GM19035 (cell line): Measurements from ENCODE around the gene AFF2.
A peak's percentile ranks its signal among the peaks of the same experiment; 100 is the strongest.

Source experiments
- ATAC-seq: cut with Tn5 transposase; IDR thresholded peaks from one replicate; pipeline ENCODE4 v1.9.1; 2021; ENCODE audit not compliant: unreplicated experiment

AFF2 gene

DNA sequence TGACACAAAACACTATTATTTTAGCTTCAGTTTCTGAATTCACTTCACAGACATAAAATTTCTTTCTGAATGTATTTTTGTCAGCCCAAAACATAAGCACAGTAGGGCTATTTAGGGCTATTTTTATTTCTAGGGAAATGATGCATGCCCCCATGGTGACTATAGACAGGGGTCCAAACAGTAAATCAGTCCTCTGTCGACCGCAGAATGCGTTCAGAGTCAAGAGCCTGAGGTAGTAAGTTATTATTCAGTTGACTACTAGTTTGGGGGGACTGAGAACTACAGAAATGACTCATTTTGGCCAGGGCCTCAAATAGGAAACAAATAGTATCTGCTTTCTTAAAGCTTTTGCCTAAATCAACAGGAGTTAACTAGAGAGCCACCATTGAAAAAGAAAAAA, 414.4 kb downstream of the AFF2 start:
- ATAC-seq: peak; percentile 83

DNA sequence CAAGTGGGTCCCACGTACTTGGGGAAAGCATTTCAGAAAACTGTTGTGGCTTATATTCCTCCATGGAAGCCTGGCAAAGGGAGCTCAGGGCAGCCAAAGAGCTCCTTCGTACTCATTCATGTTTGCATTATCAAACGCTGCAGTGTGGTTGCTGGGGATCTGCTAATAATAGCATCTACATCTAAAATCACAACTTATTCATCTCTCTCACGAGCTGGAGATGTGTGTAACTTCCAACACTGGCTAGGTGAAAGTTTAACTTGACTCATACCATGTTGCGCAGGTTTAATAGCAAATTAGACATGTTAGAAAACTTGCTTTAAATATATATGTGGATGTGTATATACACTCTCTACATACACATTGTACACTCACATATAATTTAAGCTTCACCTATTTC, 415.1 kb downstream of the AFF2 start:
- ATAC-seq: peak; percentile 20

DNA sequence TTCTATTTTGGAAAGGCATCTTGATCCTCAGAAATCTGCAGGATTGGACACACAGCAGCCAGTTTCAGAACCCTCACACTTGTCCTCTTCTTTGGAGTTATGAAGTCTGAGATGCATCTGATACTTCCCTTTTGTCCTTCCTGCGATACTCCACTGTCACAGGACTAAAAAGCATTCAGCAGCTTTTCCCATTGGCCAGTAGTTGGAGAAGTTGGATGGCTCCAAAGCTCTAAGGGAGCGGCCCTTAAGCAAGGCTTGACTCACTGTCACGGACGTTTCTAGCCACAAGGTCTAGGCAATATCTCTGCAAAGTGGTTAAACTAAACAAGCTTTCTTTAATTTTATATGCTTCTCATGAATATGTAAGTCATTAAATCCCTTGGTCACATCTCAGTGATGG, 417.0 kb downstream of the AFF2 start:
- ATAC-seq: no peak

DNA sequence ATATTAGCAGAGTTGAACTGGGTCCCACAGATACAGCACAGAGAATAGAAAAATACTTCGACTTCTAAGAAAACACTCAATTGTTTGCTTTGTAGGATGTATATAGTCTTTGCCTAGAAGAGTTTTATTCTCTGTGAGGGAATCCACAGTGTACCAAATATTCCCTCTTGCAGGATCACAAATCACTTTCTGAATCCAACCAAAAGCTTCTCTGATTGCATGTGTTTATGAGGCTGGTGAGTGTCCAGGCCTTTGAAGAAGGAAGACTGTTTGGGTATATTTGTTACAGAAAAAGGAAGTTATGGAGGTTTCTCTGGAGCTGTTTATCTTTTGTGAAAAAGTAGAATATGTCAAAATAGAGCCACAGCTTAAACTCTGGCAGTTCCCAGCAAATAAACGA, 423.2 kb downstream of the AFF2 start:
- ATAC-seq: no peak

DNA sequence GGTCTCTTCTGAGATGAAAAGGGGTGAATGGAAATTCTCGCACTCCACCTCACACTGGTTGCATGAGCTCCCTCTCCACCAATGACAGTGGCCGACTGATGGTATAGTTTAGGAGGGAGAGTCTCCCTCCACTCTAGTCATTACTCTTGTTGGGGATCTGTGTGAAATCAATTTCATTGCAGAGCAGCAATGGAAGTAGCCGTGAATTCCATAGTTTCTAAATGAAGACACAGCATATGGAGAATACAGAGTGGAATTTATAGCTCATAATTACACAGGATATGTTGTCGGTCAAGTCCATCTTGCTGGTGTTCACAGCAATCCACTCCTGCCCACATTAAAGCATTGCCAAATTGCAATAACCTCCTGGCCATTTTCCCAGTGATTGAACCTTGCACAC, 426.0 kb downstream of the AFF2 start:
- ATAC-seq: no peak

DNA sequence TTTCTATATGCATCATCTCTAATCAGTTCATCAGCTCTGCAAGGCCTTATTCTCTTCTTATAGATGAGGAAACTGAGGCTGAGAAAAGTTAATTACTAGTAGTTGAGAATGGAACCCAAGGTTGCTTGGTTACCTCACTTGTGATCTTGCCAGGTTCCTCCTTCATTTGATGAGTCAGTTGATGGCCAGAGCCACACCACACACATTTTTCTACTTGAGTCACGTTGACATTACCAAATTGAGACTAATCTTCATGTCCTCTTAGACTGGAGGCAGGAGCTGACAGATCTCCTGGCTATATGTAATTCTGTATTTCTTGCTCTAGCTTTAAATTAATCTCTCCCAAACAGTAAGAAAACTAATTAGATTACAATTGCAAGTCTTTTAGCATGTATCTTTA, 428.4 kb downstream of the AFF2 start:
- no peak for ATAC-seq

DNA sequence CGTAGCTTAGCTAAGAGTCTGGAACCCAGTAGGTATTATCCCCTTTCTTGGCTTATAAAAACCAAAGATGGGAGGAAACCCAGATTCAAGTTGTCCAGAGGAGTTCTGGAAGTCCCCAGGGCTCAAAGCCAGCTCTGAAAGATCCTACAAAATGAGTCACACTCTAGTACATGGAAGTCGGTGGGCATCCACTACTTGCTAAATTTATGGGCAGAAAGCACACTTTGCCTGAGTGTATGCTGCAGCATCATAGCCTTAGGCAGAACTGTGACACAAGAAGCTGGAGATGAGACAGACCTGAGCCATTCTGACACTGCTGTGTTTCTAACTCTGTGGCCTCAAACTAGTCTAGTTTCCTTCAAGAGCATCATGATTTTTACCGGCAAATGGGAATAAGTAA, 429.3 kb downstream of the AFF2 start:
- no peak for ATAC-seq

DNA sequence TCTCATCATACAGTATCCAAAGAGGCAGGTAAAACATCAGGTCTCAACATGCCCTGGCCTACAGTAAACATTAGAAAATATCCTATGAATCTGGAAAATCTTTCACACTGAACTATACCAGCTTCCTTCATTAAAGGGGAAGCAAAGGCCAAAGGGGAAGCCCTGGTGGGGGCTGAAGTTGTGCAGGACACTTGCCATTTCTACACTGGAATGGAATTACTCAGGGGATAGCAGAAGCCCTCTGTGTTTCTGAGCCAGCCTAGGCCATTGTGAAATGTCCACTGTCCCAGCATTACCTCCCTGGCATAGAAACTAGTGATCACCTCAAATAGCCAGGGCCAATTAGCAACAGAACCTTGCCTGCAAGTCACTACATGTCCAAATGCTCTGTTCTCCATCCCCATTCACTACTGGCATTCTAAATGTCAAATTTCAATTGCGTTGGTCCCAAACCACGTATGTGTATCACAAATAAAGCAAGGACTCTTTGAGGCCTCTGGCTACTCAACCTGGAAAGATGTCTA, 429.9 kb downstream of the AFF2 start:
- ATAC-seq: no peak

DNA sequence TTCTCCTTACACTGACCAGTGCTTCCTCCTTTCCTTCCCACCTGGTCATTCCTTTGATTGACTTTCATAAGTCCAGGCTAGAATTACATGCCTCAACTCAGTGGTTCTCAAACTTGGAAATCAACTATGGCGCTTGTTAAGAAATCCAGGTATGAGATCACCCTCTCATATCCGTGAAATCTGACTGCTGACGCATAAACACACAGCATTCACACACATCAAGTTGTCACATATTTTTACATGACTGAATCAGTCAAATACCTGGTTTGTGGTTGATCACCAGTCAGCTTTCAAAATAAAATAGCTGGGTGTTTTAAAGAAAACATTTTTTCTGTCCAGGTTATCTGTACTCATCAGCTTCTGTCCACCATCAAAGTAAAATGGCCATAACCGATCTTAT, 433.5 kb downstream of the AFF2 start:
- no peak for ATAC-seq

DNA sequence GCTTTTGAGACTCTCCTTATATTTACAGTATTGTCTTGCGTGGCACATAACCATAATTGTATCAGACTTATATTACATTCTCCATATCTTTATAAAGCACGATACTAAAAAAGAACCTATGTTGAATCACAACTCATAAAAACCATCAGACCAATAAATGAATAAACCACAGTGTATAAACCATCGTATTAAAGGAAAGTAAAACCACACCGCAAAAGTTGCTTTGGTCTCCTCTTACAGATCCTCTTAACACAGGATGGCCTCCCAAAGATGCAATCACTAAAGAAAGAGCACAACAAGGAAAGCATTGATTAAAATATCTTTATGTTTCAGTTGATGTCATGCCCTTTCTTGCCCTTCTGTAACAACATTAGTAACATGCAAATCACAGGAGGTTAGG, 437.9 kb downstream of the AFF2 start:
- ATAC-seq: no peak

DNA sequence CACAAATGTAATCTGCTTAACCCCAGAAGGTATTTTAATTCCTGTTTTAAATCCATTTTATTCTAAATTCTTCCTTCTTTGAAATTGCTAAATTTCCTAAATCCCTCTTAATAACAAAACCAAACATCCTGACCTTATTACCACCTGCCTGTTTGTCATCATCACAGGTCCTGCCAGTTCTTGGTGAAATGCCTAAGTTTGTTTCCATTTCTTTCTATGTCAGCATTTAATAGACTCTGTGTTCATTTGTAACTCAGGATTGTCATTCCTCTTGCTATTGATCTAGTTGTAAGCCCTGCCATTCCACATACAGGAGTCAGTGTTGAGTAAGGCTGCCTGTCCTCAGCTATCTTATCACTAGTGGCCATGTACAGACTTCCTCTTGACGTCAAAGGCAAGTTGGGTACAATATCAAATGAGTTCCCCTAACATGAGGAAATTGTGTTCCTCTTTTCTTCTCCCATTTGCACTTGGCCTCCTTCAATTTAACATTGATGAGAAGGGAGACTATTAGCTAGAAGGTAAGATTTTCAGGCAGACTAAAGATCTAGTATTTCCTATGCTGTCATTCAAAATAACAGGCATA, 440.1 kb downstream of the AFF2 start:
- ATAC-seq: no peak

DNA sequence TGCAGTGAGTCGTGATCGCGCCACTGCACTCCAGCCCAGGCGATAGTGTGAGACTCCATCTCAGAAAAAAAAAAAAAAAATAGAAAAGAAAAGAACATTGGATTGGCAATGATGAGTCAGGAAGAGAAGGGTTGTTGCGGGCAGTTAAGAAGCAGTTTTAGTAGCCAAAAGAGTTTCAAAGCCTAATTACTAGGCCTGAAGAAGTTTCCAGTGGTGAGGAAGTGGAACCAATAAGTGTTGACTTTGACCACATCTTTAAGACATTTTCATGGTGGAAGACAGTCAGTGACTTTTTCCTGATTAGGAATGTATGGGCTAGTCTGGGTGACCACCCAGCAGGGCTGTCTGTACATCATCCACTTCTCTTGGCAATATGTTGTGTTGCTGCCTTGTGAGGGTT, 442.3 kb downstream of the AFF2 start:
- ATAC-seq: no peak

DNA sequence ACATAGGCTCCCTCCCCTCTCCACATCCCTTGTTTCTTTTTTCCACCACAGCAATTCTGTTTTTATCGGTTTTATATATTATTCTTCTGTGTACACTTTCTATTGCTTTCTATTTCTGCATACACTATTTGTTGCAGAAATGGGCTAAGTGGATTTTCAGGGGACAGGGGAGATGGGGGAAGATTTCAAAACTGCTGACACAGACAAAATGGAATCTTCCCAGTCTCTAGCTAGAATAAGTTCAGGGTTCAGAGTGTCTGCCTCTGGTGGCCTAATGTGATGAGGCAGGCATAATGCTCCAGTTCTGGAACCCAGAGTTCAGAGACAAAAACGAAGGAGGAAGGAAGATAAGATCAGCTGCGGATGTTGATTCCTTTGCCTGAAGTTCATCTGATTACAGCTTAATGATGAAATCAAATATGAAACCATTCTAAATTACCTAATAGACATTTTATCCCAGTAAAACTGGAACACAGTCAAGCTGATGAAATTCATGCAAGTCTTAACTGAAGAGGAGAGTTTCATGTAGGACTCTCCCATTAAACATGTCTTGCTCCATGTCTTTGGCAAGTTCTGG, 447.1 kb downstream of the AFF2 start:
- ATAC-seq: no peak

DNA sequence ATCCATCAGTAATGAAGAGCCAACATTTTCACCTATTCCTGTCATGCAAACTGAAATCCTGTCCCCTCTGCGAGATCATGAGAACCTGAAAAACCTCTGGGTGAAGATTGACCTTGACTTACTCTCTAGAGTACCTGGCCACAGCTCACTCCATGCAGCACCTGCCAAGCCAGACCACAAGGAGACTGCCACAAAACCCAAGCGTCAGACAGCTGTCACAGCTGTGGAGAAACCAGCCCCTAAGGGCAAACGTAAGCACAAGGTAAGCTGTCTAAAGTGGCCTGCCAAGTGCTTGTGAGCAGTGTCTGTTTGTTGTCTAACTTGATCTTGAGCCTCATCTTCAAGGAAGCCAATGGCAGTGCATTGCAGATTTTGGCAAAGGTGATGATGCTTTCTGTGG, 455.9 kb downstream of the AFF2 start:
- no peak for ATAC-seq

DNA sequence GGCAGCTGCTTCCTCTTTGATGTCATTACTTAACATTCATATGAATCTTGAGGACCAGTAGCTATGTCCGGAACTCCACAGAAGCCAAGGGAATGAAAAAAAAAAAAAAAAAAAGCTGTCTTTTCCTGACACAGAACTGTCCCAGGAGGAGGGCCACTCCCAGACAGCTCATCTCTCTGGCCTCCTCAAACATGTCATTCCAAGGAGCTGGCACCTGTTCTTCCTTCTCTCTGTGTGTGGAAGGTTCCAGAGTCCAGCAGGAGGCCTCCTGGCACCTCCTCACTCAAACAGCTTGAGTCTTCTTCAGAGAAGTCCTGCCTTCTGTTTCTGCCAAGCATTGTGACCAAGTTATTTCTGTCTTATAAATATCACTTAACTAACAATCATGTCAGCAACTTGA, 458.5 kb downstream of the AFF2 start:
- ATAC-seq: no peak

DNA sequence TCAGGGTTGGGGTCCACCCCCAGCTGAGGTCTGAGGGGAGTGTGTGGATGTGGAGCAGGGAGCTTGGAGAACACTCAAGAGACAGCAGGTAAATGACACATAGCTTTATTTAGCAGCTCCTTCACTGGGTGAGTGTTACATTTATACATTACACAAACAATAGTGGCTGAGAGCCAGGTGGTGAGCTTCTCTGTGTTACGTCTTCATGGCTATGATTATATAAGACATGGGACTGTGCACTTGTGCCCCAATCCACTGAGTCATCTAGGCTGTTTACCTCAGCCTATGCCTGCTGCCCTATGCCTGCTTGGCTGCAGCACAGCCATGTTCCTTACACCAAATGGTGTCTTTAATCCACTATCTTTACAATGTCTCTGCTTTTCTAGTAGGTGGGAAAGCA, 459.6 kb downstream of the AFF2 start:
- no peak for ATAC-seq

DNA sequence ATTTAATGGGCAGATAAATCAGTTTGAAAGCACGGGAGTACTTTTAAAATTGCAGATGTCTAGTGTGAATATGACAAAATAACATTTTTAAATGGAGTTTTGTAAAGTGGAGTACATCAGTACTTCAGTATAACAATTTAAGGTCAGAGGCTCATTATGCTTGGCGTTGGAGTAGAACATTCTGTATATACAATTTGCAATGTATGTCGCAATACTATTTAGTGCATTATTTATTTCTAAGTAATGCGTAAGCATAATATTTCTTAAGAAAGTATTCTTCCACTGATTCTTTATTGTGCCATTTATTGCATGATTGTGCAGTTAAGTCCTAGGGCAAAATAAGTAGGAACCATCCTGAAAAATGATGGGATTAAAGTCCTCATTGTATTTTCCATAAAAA, 461.6 kb downstream of the AFF2 start:
- no peak for ATAC-seq

DNA sequence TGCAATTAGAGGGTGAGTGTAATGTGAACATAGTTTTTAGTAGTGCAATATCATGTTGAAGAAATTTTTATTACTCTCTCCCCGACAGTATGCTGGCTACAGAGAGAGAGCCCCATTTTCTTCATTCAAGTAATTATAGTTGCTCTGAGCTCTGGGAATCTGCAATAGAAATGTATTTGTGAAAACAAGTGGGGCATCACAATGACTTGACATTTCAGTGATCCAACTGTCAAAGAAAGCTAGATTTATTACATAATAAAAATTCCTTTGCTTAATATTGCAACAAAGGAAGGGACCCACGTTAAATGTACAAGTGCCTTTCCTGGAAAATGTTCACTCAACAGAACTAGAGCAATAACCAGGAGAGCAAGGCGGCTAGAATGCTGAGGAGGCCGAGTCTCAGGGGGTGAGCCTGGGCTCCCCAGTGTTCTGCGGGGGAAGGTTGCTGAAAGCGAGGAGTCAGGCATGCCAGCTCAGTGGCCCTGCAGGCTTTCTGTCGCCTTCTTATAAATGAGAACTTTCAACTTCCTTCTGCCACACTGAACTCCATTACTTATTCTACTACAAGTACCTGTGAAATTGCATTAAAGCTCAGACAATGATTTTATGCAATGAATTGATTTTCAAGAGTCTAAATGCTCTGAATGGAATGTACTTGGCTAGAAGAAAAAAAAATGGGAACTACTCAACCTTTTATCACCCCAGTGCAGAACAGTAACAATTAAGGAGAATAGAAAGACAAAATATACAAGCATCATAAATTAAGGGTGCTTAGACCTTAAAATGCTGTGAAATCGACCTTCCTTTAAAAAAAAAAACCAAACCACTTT, 476.4 kb downstream of the AFF2 start:
- ATAC-seq: no peak

DNA sequence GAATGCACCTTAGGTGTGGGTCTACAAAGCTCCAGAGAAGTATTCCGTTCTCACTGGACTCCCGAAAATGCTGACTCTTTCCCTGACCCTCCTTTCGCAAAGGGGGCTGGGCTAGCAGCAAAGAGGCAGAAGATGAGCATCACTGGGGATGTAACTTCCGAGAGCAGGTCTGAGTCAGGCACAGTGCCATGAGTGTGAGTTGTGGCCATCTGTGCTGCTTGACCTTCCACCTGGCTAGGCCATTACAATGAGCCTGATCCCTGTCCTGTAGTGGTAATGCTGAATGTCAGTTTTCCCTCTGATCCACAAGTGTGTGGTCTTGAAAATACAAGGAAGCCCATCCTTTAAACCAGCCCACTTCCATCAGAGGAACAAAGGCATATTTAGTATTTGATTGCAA, 479.4 kb downstream of the AFF2 start:
- ATAC-seq: no peak

DNA sequence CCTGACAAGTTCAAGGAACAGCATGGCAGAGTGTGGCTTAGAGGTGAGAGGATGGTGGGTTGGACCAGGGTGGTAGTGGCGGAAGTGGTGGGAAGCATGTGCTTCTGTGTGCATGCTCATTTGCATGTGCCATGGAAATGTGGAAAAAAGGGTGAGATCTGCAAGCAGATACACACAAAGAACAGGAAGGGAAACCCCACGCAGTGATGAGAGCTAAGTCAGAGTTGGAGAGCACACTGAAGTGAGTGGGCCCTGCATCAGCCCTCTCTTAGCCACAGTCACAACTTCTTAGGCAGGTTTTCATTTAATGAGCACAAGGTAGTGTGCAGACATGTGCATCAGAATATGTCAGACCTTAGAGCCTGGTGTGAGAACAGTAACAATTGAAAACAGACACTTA, 483.8 kb downstream of the AFF2 start:
- no peak for ATAC-seq

DNA sequence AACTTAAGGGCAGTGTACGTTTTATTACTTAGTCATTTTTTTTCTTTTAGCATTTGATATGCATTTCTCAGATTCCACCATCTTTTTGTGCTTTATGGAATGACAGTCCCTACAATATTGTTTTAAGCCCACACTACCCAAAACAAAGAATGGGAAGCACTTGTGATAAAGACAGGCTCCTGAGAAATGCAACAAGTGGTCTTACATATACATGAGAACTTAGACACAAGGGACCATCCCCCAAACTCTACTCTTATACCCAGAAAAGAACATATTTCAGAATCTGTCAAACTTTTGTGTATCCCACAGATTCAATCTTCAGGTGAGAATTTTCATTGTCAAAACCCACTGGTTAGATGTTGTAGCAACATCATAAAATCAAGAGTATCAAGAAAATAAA, 491.1 kb downstream of the AFF2 start:
- no peak for ATAC-seq

DNA sequence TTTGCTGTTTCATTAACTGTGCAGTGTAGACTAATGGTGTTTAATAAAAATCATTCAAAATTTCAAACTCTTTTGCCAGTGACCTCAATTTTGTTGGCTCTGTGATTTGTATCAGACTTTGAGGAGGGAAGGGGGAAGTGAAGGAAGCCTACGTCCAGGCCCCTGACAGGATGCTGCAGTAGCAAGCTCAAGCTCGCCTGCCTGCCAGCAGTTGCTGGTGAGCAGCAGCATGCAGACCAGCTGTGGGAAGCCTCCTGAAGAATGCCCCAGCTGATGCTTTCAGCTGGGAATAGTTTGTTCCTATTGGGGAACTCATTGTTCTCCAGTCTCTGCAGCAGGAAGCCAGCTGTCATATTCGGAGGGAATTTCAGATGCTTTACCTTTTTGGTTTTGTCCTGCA, 495.2 kb downstream of the AFF2 start:
- no peak for ATAC-seq
